GM12874 (cell line): ENCODE results near the gene FUBP3.

Source experiments
- CTCF ChIP-seq: IDR thresholded peaks from 2 replicates; pipeline ENCODE4 v1.5.1; 2011; ENCODE audit warnings: low read depth, mild to moderate bottlenecking, control low read depth, low read length, moderate library complexity; ENCODE audit not compliant: insufficient read depth

The FUBP3 gene

GRCh38 chr9:130662099-130662969 is 83.0 kb downstream of the FUBP3 start:
- no peak for TF ChIP-seq CTCF

DNA sequence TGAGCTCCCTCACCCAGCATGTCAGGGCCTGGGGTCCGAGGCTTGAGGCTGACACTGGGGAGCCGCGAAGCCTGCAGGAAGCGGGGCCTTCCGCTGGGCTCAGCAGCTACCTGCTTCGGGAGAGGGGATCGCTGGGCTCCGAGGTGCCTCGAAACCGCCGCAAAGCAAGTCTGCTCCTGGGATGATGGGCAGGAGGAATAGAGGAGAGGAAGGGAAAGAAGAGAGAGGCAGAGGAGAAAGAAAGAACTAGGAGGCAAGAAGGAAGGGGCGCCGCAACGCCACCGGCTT is 83.5 kb downstream of the FUBP3 start:
- no peak for TF ChIP-seq CTCF

GRCh38 chr9:130663258-130663976 is 84.0 kb downstream of the FUBP3 start:
- TF ChIP-seq CTCF: no peak

- no peak for TF ChIP-seq CTCF
Observed at GRCh38 chr9:130663977-130664250, 84.5 kb downstream of the FUBP3 start.

DNA sequence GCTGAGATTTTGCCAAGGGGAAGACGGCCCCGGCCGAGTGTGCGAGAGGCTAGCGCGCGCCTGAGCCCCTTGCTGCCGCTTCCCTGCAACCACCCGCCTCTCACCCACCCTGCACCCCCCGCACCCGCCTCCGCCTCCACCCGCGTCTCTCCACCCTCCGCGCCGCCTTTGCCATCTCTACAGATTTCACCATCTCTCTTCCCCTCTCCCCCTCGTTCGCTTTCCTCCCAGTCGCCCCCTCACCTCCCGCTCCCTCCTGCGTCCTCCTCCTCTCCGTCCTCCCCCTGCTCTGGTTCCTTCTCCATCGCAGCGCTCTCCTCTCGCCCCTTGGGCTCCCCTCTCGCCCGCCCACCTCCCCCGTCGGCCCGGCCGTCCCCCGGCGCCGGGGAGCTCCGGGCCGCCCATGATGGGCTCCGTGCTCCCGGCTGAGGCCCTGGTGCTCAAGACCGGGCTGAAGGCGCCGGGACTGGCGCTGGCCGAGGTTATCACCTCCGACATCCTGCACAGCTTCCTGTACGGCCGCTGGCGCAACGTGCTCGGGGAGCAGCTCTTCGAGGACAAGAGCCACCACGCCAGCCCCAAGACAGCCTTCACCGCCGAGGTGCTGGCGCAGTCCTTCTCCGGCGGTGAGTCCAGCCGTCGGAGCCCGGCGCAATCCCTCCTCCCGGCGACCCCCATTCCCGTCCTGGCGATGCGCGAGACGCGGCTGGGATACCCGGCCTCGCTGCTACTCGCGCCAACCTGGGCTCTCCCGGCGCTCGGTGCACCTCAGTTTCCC is 85.1 kb downstream of the FUBP3 start, which contains the start of gene PRDM12:
PRDM12 (plus strand) TSS at position 344 of the 778 bp plus-strand sequence; CDS start at position 404, 60 bp downstream.
- no peak for TF ChIP-seq CTCF

- TF ChIP-seq CTCF: no peak
Observed at GRCh38 chr9:130665029-130665430, 85.7 kb downstream of the FUBP3 start.
